CMK (cell line): ENCODE results near the gene TAS2R20.
"Not testable (repeated sequence)": the region's sequence is repeated elsewhere in the genome, so short reads cannot be mapped to it uniquely, and the experiment has no call there.

Experiments
- DNase-seq: peaks from one replicate; pipeline ENCODE4 v3.0.0-alpha.2; 2010; ENCODE audit warnings: low read depth

TAS2R20 gene, protein sequence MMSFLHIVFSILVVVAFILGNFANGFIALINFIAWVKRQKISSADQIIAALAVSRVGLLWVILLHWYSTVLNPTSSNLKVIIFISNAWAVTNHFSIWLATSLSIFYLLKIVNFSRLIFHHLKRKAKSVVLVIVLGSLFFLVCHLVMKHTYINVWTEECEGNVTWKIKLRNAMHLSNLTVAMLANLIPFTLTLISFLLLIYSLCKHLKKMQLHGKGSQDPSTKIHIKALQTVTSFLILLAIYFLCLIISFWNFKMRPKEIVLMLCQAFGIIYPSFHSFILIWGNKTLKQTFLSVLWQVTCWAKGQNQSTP

DNA sequence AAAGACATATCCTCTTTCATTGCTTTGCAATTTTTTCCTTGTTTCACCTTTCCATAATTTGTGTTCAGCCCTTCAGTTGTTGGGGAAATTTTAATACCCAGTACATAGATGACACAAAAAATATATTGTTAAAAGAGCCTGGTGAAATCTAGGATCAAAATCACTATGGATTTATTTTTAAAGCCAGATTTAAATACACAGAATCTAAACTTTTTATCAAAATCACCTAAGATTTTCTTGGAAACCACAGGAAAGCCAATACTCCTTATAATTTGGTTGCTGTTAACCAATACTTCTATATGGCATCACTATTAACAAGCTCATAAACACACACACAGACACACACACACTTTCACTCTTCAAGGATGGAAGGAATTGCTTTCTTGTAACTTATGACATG lies at the start of gene TAS2R20:
TAS2R20 (minus strand) TSS at position 101 of the 400 bp plus-strand sequence. CDS start 429 bp downstream, outside the sequence.
- no peak for DNase-seq

DNA sequence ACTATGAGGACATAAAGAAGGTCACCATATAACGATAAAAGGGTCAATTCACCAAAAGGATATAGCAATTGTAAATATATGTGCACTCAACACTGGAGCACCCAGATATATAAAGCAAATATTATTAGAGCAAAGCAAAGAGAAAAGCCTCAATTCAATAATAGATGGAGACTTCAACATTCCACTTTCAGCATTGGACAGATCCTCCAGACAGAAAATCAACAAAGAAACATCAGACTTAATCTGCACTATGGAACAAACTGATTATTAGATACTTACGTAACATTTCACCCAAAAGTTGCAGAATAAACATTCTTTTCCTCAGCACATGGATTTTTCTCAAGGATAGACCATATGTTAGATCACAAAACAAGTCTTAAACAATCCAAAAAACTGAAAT lies 43.3 kb upstream of the TAS2R20 start:
- DNase-seq = not testable (repeated sequence)

DNA sequence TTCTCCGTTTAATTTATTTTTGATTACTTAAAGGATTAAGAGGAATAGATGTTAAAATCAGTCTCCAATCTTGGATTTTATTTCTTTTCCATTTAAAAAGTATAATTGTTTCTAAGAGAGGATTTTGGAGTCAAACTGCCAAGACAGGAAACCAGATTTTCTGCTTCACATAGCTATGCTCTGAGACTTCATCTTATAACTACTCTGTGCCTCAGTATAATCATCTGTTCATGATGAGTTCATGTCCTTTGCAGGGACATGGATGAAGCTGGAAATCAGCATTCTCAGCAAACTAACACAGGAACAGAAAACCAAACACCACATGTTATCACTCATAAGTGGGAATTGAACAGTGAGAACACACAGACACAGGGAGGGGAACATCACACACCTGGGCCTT lies 42.1 kb upstream of the TAS2R20 start:
- no peak for DNase-seq

DNA sequence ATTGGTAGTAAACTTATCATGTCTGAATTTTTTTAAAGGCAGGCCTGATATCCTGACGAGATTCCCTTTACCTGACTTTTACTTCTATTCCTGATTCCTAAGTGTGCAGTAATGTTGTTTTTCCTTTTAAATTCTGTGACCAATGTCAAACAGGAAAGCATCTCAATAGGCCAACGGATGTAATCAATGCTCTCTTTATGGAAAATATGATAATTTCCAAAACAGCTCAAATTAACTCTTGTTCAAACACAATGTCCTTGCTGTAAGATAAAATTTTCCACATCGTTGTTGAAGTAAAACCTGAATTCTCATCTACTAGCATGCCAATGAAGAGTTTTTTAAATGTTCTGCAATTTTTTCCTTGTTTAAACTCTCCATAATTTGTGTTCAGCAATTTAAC lies 41.1 kb upstream of the TAS2R20 start:
- no peak for DNase-seq

DNA sequence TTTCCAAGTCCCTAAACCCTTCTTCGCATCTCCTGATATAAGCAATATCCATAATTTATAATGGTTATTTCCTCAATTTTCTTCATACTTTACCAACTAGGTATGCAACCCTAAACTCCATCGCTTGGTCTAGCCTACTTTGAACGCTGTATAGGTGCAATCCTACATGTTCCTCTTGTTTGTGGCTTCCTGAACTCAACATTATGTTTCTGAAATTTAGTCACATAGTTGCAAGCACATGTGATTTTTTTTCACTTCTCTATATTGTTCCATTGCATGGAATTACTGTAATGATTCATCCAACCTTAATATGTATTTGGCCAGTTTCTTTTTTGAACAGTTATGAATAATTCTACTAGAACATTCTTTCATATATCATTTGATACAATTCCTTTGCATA lies 35.9 kb upstream of the TAS2R20 start:
- DNase-seq = not testable (repeated sequence)

DNA sequence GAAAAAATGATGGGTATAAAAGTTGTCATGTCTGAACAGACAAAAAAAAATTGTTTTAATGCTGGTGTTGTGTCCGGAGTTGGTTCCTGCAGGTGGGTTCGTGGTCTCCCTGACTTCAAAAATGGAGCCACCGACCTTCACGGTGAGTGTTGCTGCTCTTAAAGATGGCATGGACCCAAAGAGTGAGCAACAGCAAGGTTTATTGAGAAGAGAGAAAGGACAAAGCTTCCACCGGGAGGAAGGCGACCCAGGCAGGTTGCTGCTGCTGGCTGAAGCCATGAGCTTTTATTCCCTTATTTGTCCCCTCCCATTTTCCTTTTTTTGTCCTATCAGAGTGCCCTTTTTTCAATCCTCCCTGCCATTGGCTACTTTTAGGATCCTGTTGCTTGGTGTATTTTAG lies 33.2 kb upstream of the TAS2R20 start, which contains the start of gene TAS2R31:
TAS2R31 (minus strand) TSS at position 101 of the 400 bp plus-strand sequence; CDS start at position 29, 72 bp downstream.
- DNase-seq = no peak

DNA sequence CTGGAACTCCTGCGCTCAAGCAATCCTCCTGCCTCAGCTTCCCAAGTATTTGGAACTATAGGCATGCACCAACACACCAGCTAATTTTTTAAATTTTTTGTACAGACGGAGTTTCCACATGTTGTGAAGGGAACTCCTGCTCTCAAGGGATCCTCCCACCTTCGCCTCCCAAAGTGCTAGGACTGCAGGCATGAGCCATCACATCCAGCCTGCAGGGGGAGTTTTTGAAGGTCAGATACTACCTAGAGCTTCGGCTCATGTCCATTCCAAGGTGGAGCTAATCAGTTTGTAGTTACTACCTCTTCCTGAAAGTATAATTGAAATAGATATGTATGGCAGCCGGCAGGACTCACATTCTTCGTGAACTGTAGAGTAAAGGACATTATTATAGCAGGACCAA lies 28.0 kb upstream of the TAS2R20 start:
- DNase-seq = no peak

DNA sequence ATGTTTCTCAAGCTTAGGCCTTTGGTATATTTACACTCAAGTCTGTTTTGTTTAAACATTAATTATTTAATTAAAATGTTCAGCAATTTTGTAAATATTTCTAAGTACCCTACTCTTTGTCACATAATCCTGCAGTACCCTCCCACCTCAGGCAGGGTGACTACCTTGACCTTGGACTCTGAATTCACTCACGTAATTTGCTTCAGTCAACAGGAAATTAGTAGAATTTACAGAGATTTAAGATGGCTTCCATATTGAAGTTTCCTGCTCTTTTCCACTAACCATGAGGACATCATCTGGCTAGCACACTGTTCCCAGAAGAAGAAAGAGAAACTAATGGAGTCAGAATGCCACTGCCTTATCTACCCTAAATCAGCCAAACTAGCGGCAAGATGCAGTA lies 25.3 kb upstream of the TAS2R20 start:
- DNase-seq = no peak

DNA sequence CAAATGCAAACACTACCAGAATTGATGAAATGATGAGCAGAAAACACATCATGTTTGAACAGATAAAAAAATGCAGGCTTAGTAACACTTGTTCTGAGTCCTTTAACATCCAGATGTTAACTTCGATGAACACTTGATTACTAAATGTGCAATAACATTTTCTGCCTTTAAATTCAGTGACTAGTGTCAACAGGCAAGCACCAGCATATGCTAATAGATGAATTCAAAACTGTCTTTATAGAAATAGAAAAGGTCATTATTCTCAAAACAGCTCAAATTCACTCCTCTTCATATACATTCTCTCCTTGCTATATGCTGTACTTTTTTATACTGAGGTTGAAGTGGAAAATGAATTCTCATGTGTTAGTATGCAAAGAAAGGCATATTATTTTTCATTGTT lies 24.4 kb upstream of the TAS2R20 start, which contains the start of gene TAS2R19:
TAS2R19 (minus strand) TSS at position 101 of the 400 bp plus-strand sequence; CDS start at position 52, 49 bp downstream.
- no peak for DNase-seq

DNA sequence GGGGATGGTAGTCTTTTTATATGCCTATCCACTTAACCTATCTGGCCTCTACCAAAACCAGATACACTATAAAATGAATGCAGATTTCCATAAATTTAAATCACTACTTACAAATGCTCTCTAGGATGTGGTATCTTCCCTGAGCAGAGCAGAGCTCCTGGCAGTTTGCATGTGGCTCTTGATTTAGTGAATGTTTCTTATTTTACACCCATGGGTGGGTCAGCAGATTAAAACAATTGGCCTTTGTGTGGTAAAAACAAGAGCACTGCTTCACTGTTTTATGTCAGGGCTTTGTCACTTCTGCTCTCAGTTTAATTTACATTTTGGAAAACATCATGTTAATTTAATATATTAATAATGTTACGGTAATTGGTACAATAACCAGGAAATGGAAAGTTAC lies 18.8 kb upstream of the TAS2R20 start:
- no peak for DNase-seq

DNA sequence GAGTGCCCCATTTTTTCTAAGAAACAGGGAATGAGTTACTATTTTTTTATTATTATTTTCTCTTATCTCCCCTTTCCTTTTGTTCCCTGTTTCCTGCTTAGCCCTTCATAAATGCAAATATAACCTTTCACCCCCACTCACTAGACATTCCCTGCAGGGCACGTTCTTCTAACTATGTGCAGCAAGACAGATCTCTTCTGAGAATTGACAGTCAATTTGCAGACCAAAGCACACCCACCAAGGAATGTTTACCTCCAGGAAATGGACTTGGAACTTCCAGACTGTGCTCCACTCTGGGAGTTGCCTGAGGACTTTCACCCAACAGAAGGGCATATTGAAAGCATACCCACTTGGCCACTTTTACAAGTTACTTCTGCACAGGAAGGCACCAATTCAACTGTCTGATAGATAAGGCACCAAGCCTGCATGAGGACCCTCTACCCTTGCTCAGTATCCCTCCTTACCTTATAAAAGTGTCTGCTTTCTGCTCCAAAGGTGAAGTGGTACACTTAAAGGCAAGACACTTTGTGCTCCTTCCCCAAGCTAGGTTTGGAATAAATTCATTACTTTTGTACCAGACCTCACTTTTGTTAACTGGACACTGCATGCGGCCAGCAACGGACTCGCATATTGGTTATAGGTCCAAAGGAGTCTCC lies 17.8 kb upstream of the TAS2R20 start:
- DNase-seq = peak; percentile 14

DNA sequence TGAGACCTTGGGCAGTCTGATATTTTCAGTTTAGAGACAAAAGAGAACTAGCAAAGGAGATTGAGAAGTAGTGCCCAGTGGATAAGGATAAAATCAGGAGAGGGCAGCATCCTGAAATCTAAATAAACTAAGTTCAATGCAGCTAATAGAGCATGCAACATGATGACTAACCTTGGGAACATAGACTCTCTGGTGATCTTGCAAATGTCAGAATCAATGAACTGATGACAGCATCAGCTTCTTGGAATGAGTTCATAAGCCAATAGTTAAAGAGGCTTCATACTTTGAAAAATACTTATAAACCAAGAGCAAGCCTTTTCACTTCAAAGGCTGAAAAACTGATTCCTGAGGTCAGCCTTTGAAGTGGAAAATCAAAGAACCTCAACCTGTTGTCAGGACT lies 16.1 kb upstream of the TAS2R20 start:
- DNase-seq = no peak

DNA sequence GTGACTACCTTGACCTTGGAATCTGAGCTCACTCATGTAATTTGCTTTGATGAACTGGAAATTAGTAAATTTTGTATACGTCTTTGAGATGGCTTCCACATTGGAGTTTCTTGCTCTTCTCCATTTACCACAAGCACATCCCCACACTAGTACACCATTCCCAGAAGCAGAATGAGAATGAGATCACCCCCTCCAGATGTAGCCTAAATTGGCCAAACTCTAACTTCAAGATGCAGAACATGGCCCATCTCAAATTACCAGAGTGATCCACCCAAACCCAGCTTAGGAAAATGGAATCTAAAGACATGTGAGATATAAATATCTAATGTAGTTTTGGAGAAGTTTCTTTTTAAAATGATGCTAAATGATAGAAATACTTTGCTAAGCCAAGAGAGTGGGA lies 9.5 kb upstream of the TAS2R20 start:
- DNase-seq = no peak

DNA sequence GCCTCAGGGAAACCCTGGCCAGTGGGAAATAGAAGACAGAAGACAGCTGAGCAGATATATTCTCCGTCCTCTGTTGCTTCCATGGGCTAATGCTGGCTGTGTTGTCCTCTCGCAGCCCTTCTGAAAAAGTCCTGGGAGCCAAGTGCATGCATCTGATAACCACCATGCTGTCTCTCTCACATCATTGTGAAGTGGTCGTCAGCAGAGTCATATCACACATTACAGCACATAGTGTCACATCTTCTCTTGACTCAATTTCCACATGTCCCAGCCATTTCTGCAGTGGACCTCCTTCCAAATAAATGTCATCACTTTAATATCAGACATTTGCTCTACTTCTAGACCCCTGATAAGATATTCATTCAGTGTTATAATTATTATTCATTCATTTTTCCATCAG lies 3.8 kb downstream of the TAS2R20 start:
- DNase-seq = no peak

DNA sequence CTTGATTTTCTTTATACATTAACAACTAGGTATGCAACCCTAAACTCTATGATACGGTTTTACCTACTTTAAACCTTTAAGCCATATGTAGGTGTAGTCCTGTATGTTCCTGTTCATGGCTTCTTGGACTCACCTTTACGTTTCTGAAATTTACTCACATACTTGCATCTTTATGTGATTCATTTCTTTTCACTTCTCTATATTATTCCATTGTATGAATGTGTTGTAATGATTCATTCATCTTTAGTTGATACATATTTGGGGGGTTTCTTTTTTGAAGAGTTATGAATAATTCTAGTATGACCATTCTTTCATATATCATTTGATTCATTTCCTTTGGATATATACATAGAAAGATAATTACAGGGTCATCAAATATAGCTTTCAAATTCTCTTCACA lies 9.0 kb downstream of the TAS2R20 start:
- DNase-seq = no peak

DNA sequence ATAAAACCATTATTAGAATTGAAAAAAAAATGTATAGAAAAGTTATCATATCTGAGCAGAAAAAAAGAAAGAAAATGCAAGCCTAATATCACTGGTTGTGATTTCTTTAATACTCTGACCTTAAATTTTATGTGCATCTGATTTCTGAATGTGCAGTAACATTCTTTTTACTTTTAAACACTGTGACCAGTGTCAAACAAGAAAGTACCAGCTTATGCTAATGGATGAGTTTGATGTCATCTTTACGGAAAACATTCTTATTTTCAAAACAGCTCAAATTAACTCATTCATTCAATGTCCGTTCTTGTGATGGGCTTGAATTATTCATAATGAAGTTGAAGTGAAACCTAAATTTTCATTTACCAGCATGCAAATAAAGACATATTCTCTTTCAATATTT lies 11.3 kb downstream of the TAS2R20 start, which contains the start of gene TAS2R50:
TAS2R50 (minus strand) TSS at position 101 of the 400 bp plus-strand sequence; CDS start at position 49, 52 bp downstream.
- DNase-seq = no peak

DNA sequence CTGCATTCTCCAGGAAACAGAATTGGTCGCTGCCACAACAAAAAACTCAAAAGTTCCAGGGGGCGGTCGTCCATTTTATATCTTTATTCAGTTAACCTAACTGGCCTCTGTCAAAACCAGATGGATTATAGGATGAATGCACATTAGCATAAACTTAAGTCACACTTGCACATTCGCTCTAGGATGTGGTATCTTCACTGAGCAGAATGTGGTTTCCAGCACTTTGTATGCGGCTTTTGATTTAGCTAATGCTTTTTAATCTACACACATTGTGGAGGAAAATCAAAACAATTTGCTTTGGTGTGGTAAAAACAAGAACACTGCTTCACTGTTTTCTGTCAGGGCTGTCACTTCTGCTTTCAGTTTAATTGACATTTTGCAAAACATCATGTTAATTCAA lies 15.9 kb downstream of the TAS2R20 start:
- no peak for DNase-seq

DNA sequence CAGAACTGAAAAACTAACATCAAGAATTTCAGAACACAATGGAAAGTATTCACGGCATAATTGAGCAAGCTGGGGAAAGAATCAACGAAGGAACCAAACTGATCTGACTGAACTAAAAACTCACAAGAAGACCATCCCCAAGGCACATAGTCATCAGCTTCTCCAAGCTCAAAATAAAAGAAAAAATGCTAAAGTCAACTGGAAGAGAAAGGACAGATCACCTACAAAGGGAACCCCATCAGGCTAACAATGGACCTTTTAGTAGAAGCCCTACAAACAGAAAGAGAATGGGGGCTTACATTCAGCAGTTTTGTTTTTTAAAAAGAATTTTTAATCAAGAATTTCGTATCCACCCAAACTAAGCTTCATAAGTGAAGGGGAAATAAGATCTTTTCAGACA lies 23.1 kb downstream of the TAS2R20 start:
- no peak for DNase-seq

DNA sequence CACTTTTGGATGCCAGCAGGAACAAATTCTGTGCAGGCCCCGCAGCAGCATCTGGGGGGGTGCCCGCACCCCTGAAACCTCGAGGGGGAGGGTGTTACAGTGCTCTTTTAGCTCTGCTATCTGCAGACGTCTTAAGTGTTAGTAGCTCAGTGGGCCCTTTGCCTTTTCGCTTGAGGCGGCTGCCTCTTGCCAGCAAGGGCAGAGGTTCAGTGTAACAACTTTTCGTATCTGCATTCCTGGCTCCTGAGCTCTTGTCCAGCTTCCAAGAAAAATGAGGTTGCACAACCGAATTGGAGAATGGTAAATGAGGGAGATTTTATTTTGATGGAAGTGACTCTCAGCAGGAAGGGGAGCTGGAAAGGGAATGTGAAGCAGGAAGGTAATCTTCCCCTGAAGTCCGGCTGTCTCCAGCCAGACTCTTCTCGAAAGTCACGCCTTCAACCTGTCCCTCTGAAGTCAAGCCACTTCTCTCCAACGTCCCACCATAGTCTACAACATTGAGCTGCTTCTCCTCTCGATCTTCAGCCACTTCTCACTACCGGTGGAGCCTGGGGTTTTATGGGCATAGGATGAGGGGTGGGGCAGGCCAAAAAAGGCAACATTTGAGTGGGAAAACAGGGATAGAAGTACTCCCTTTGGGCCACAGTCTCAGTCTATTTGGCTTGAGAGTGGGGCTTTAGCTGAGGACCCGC lies 29.2 kb downstream of the TAS2R20 start:
- DNase-seq = no peak

DNA sequence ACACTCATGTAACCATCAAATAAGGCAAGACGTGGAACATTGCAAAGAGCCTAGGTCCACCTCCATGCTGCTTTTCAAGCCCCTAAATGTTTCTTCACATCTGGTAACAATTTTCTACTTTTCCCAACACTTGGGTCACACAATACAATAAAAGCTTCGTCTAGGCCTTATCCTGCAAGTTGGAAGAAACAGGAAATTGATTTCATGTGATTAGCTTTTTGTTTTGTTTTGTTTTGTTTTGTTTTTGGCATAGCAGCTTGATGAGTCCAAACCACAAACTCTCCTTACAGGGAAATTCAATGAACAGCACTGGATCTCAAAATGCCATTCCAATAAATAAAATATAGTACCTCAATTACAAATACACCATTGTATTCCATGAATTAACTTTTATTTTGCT lies 30.7 kb downstream of the TAS2R20 start:
- DNase-seq = no peak

DNA sequence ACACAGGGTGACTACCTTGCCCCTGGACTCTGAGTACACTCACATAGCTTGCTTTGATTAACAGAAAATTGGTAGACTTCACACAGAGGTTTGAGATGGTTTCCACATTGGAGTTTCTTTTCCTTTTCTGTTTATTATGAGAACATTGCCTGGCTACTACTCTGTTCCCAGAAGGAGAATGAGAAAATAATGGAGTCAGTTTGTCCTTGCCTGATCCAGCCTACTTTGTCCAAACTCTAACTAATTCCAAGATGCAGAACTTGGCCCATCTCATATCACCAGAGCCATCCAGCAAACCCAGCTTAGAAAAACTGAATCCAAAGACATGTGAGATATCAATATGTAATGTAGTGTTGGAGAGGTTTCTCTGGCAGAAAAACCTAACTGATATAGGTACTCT lies 31.8 kb downstream of the TAS2R20 start:
- no peak for DNase-seq

DNA sequence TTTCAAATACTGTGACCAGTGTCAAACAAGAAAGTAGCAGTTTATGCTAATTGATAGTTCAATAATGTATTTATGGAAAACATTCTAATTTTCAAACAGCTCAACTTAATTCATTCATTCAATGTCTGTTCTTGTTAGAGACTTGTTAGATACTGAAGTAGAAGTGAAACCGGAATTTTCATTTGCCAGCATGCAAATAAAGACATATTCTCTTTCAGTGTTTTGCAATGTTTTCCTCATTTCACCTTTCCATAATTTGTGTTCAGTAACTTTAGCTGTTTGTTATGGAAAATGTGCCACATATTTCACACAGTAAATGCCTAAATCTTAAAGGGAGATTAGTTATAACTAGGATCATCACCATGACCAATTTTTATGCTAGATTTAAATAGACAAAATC lies 32.6 kb downstream of the TAS2R20 start:
- no peak for DNase-seq

DNA sequence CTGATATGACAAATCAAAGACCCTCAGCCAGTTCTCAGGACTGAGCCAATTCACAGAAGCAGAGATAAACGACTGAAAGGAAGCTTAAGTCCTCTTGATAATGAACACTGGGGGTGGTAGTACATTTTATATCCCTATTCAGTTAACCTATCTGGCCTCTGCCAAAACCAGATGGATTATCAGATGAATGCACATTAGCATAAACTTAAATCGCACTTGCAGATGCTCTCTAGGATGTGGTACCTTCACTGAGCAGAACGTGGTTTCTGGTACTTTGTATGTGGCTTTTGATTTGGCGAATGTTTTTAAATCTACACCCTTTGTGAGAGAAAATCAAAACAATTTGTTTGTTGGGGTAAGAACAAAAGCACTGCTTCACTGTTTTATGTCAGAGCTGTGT lies 37.9 kb downstream of the TAS2R20 start:
- peak; percentile 25 for DNase-seq
